Measurements from ENCODE around the gene REXO5.
A peak's percentile ranks its signal among the peaks of the same experiment; 100 is the strongest.

Gene REXO5

GRCh38 chr16:20807862-20808261, 1.5 kb downstream of the REXO5 start:
- peaks cover 32% of the 10 kb centered on the region for H3K4me1 ChIP-seq
- H3K4me2 ChIP-seq (ENCODE audit: low read length) = peak overlapping the region; percentile 92
- peak overlapping the region; percentile 46 for H2AFZ ChIP-seq
- no peak for TF ChIP-seq CTCF (IDR thresholded peaks at IDR 0.05)
- peak overlapping the region; percentile 97 for H3K4me3 ChIP-seq (ENCODE audit: low read depth, low read length)
- H3K27me3 ChIP-seq (ENCODE audit: control insufficient read depth, insufficient read depth, low read length) = no peaks in the 10 kb centered on the region
- H3K27ac ChIP-seq = peak overlapping the region; percentile 97
- H3K79me2 ChIP-seq = peaks cover 2% of the 10 kb centered on the region
- H3K36me3 ChIP-seq (ENCODE audit: control insufficient read depth, insufficient read depth, low read length) = no peaks in the 10 kb centered on the region
- no peak overlapping the region for H3K9ac ChIP-seq
- H3K9me3 ChIP-seq (ENCODE audit: control insufficient read depth, low read length) = no peaks in the 10 kb centered on the region

GRCh38 chr16:20811889-20812439, 5.6 kb downstream of the REXO5 start:
- peak overlapping the region; percentile 59 for H3K4me2 ChIP-seq (ENCODE audit: low read length)
- H3K9me3 ChIP-seq (ENCODE audit: control insufficient read depth, low read length) = no peaks in the 10 kb centered on the region
- no peak for TF ChIP-seq CTCF (IDR thresholded peaks at IDR 0.05)
- peaks cover 2% of the 10 kb centered on the region for H3K79me2 ChIP-seq
- peaks cover 70% of the 10 kb centered on the region for H3K4me1 ChIP-seq
- no peaks in the 10 kb centered on the region for H3K27me3 ChIP-seq (ENCODE audit: control insufficient read depth, insufficient read depth, low read length)
- no peak overlapping the region for H3K4me3 ChIP-seq (ENCODE audit: low read depth, low read length)
- H2AFZ ChIP-seq = peak overlapping the region; percentile 33
- no peaks in the 10 kb centered on the region for H3K36me3 ChIP-seq (ENCODE audit: control insufficient read depth, insufficient read depth, low read length)
- H3K9ac ChIP-seq = no peak overlapping the region
- H3K27ac ChIP-seq = peak overlapping the region; percentile 81

DNA sequence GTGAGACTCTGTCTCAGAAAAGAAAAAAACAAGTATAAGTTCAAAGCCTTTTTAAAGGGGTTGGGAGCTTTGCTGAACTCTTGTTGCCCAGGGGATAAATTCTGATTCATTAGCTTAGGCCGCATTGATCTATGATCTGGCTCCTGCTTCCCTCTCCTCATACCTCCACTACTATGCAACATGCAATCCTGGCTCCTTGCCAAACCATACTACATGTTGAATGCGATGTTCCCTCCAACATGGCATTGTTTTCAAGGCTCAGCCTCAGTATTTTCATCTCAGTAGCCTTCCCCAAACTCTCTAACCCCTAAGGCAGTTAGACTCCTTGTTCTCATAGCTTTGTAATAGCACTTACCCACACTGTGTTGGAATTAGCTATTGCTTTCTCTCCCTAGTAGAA, 6.2 kb downstream of the REXO5 start:
- Histone ChIP-seq H3K79me2 (peaks cover 2% of the 10 kb centered on the region), H3K4me2 (ENCODE audit: low read length) (peak overlapping the region; percentile 59), H3K9ac (no peak overlapping the region), H2AFZ (peak overlapping the region; percentile 33), H3K27me3 (ENCODE audit: control insufficient read depth, insufficient read depth, low read length) (no peaks in the 10 kb centered on the region), H3K36me3 (ENCODE audit: control insufficient read depth, insufficient read depth, low read length) (no peaks in the 10 kb centered on the region), H3K27ac (peak overlapping the region; percentile 81), H3K4me1 (peaks cover 76% of the 10 kb centered on the region), H3K9me3 (ENCODE audit: control insufficient read depth, low read length) (no peaks in the 10 kb centered on the region), H3K4me3 (ENCODE audit: low read depth, low read length) (peak overlapping the region; percentile 32)
- no peak for TF ChIP-seq CTCF (IDR thresholded peaks at IDR 0.05)

- peaks cover 71% of the 10 kb centered on the region for H3K4me1 ChIP-seq
- H3K36me3 ChIP-seq (ENCODE audit: control insufficient read depth, insufficient read depth, low read length) = no peaks in the 10 kb centered on the region
- no peak overlapping the region for H3K9ac ChIP-seq
- H2AFZ ChIP-seq = peak overlapping the region; percentile 26
- no peaks in the 10 kb centered on the region for H3K27me3 ChIP-seq (ENCODE audit: control insufficient read depth, insufficient read depth, low read length)
- H3K4me3 ChIP-seq (ENCODE audit: low read depth, low read length) = no peak overlapping the region
- TF ChIP-seq CTCF (IDR thresholded peaks at IDR 0.05) = no peak
- peak overlapping the region; percentile 36 for H3K4me2 ChIP-seq (ENCODE audit: low read length)
- no peaks in the 10 kb centered on the region for H3K9me3 ChIP-seq (ENCODE audit: control insufficient read depth, low read length)
- H3K27ac ChIP-seq = peak overlapping the region; percentile 81
- H3K79me2 ChIP-seq = peaks cover 2% of the 10 kb centered on the region
These were observed 8.5 kb downstream of the REXO5 start for GRCh38 chr16:20814784-20815183.

- no peak overlapping the region for H3K9ac ChIP-seq
- no peaks in the 10 kb centered on the region for H3K9me3 ChIP-seq (ENCODE audit: control insufficient read depth, low read length)
- no peaks in the 10 kb centered on the region for H3K27me3 ChIP-seq (ENCODE audit: control insufficient read depth, insufficient read depth, low read length)
These were observed 12.7 kb downstream of the REXO5 start for GRCh38 chr16:20818929-20819585.

More at GRCh38 chr16:20818929-20819585, 12.7 kb downstream of the REXO5 start:
- Histone ChIP-seq H3K36me3 (ENCODE audit: control insufficient read depth, insufficient read depth, low read length) (no peaks in the 10 kb centered on the region), H3K4me1 (peaks cover 54% of the 10 kb centered on the region), H3K4me2 (ENCODE audit: low read length) (no peak overlapping the region), H3K79me2 (peaks cover 6% of the 10 kb centered on the region), H3K27ac (peak overlapping the region; percentile 81), H3K4me3 (ENCODE audit: low read depth, low read length) (no peak overlapping the region), H2AFZ (no peak overlapping the region)
- no peak for TF ChIP-seq CTCF (IDR thresholded peaks at IDR 0.05)
